ENCODE measurements around the gene CNTNAP2.

DNA sequence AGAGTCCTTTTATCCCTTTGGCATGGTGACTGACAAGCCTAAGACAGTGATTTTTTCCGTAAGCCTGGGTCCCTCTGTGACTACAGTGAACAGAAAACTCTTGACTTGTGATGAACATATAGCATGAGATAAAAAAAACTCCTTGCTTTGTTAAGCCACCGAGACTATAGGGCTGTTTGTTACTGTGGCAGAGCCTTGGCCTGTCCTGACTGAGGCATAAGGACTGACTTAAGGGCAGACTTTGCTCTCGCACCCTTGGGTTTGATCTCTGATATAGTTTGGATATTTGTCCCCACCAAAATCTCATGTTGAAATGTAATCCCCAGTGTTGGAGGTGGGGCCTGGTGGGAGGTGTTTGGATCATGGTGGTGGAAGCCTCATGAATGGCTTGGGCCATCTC is 2157.5 kb downstream of the CNTNAP2 start:
- TF ChIP-seq POLR2AphosphoS5 (IDR thresholded peaks at IDR 0.05; ENCODE audit: low read depth, low read length) (no peak), POLR2A (IDR thresholded peaks at IDR 0.05; ENCODE audit: low read depth, low read length) (no peak), TAF1 (IDR thresholded peaks at IDR 0.05; ENCODE audit: low read depth, low read length) (no peak), SPI1 (IDR thresholded peaks at IDR 0.05; ENCODE audit: low read depth, low read length) (no peak), PAX5 (IDR thresholded peaks at IDR 0.05; ENCODE audit: insufficient read depth, low read length, severe bottlenecking) (no peak), POU2F2 (IDR thresholded peaks at IDR 0.05; ENCODE audit: low read depth, low read length) (no peak)
